Measurements from ENCODE around the gene OR5W2. TPM values are rescaled to one million over a fixed set of nuclear protein-coding genes. Genes with fewer than 3 reads are reported as not detected.

OR5W2 gene
- total RNA-seq = not detected in 2 replicates

GRCh38 chr11:55914482-55914881 is at the start of gene OR5W2:
OR5W2 (minus strand) TSS chr11:55914582; CDS start chr11:55914582, 0 bp downstream.

DNA sequence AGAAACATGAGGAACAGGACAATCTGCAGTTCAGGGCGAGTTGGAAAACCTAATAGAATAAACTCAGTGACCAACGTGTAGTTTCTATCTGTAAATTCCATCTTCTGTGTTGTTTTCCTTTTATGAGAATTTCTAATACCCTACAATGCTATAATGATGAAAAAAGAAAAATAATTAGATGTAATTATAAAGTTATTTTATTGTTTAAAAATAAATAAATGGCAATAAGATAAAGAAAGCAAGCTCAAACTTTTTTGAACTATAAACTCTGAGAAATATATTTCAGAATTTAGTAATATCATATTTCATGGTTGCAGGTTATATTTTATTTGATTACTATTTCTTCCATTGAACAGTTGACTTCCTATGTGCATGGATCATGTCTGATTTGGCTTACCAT is 21.9 kb upstream of the OR5W2 start, which contains the start of gene OR5I1:
OR5I1 (minus strand) TSS at position 101 of the 400 bp plus-strand sequence; CDS start at position 101, 0 bp downstream.

GRCh38 chr11:55882997-55883396 is 31.4 kb downstream of the OR5W2 start, which contains the start of gene TRIM51:
TRIM51 (plus strand) TSS chr11:55883297; CDS start chr11:55885429, 2,132 bp downstream.

Small RNAs within 50 kb of the gene (small RNA-seq; reads per million reads assigned to genes)
- not detected for gene AC036111.3 (ENCODE audit: low replicate concordance)

Other genes with a start within 250 kb of the OR5W2 start
- gene OR5D13, start 141.1 kb downstream of the OR5W2 start, total RNA-seq = not detected in 2 replicates
- not detected in 2 replicates for gene OR5D14, start 119.0 kb downstream of the OR5W2 start, total RNA-seq
- gene OR5L1, start 103.2 kb downstream of the OR5W2 start, total RNA-seq = not detected in 2 replicates
- gene OR5D18, start 95.0 kb downstream of the OR5W2 start, total RNA-seq = not detected in 2 replicates
- gene OR5L2, start 87.4 kb downstream of the OR5W2 start, total RNA-seq = not detected in 2 replicates
- gene OR5D16, start 75.8 kb downstream of the OR5W2 start, total RNA-seq = not detected in 2 replicates
- not detected in 2 replicates for gene TRIM51, start 31.3 kb downstream of the OR5W2 start, total RNA-seq
- not detected in 2 replicates for gene OR5I1, start 21.8 kb upstream of the OR5W2 start, total RNA-seq
- gene OR10AG1, start 55.4 kb upstream of the OR5W2 start, total RNA-seq = not detected in 2 replicates
- gene OR5F1, start 80.0 kb upstream of the OR5W2 start, total RNA-seq = not detected in 2 replicates
- not detected in 2 replicates for gene OR5AS1, start 113.1 kb upstream of the OR5W2 start, total RNA-seq
- gene OR8I2, start 178.7 kb upstream of the OR5W2 start, total RNA-seq = not detected in 2 replicates
- gene OR8H2, start 189.1 kb upstream of the OR5W2 start, total RNA-seq = not detected in 2 replicates
- gene OR8H3, start 207.8 kb upstream of the OR5W2 start, total RNA-seq = not detected in 2 replicates
- not detected in 2 replicates for gene OR8J3, start 225.6 kb upstream of the OR5W2 start, total RNA-seq
- not detected in 2 replicates for gene OR8K5, start 245.7 kb upstream of the OR5W2 start, total RNA-seq